Gastrocnemius medialis (tissue), 4 donors: ENCODE measurements around the gene ZBTB7C.

ENCODE experiments used
- CTCF ChIP-seq, 5 experiments: fragments of 450-650 bp in 3 of 5; fragments of 200-600 bp in 2 of 5; sonication (generic) in 2 of 5; IDR thresholded peaks in 4 of 5; conservative IDR thresholded peaks in 1 of 5; 1 replicate in 4 of 5; 2 replicates in 1 of 5; pipeline ENCODE4 v1.5.1; 2016 to 2019; ENCODE audit warnings: antibody characterized with exemption in 5 of 5, mild to moderate bottlenecking in 3 of 5, moderate library complexity in 3 of 5
- POLR2A ChIP-seq, 2 donors: fragments of 450-650 bp; IDR thresholded peaks; one replicate each; pipeline ENCODE4 v1.6.1; 2017; ENCODE audit warnings: antibody characterized with exemption in 2 of 2, mild to moderate bottlenecking in 2 of 2, moderate library complexity in 2 of 2

GRCh38 chr18:48163738-48164115 is 245.5 kb downstream of the ZBTB7C start:
- no peak for TF ChIP-seq CTCF (IDR thresholded peaks at IDR 0.05 in 4 of 5, conservative IDR thresholded peaks at IDR 0.05 in 1 of 5)
- TF ChIP-seq POLR2A (IDR thresholded peaks at IDR 0.05), result no peak
